Right cardiac atrium (tissue), 5 donors: Measurements from ENCODE around the gene PPP6R1. TPM values are rescaled to one million over a fixed set of nuclear protein-coding genes. Genes with fewer than 3 reads are reported as not detected.

Experiments
- ATAC-seq, 2 donors: fragments of 200-7000 bp; cut with Tn5 transposase; one replicate each; pipeline versions ENCODE4 v1.8.0 to v1.9.1; 2020; ENCODE audit warnings: moderate library complexity in 2 of 2, mild to moderate bottlenecking in 1 of 2
- DNase-seq, 3 donors: peaks; one replicate each; pipeline ENCODE4 v3.0.0-alpha.2; 2020
- H3K27ac ChIP-seq: one replicate; pipeline ENCODE4 v1.5.1; 2013; ENCODE audit warnings: mild to moderate bottlenecking, low read length, control low read depth, moderate library complexity
- H3K27me3 ChIP-seq: one replicate; pipeline ENCODE4 v1.6.1; 2013; ENCODE audit not compliant: control insufficient read depth, insufficient read depth
- H3K4me1 ChIP-seq: one replicate; pipeline ENCODE4 v1.6.1; 2013; ENCODE audit warnings: low read length; ENCODE audit not compliant: control insufficient read depth, insufficient read depth
- H3K4me3 ChIP-seq: one replicate; pipeline ENCODE4 v1.5.1; 2013; ENCODE audit warnings: low read length, control low read depth
- H3K9me3 ChIP-seq: one replicate; pipeline ENCODE4 v1.6.1; 2013; ENCODE audit warnings: low read length; ENCODE audit not compliant: control insufficient read depth
- WGBS: extraction: QIAGEN DNeasy Blood & Tissue Kit; methylation state at CpG from one replicate; pipeline ENCODE4 v1.1.7; 2013; 5-methylcytosine and 5-hydroxymethylcytosine counted together
- intact Hi-C, 4 donors: fragments of 100-400 bp; cut with DNase I; formaldehyde crosslinking; loops; one replicate each; pipeline versions ENCODE4 v1.11.0 to v1.14.0; 2022 to 2023
- polyA plus RNA-seq: library from polyadenylated mRNA; stranded (reverse); fragments of 200-250 nt; gene quantifications from one replicate; pipeline ENCODE4 v1.2.3, GENCODE V29; 2013
- total RNA-seq, 4 donors: library from RNA; stranded (reverse); fragmentation: NEBNext Ultra II Directional; extraction: Animal tissue kit (Norgen Biotek cat#: 25700); gene quantifications; one replicate each; pipeline ENCODE4 v1.2.1, GENCODE V29; 2021
- donor health status: healthy with polysubstance abuse.
- donor health status: DM: no; HTN: yes; CAD: no.
- donor health status: DM: no; HTN: no; CAD: no.
- donor health status: DM: no; HTN: yes; CAD: no; lungs with severe emphysema.
- donor health status: DM: yes; HTN: yes; CAD: no.

Gene PPP6R1
- total and polyA plus RNA-seq, 5 donors = 31.7 to 43.5 (median 39.4) TPM

GRCh38 chr19:55249841-55250240, 9.0 kb downstream of the PPP6R1 start:
- WGBS = 93% methylated on average over 11 of the region's 11 CpGs
- Histone ChIP-seq H3K27ac (no peak overlapping the region), H3K27me3 (no peaks in the 10 kb centered on the region), H3K9me3 (no peaks in the 10 kb centered on the region), H3K4me3 (no peak overlapping the region), H3K4me1 (peaks cover 4% of the 10 kb centered on the region)
- intact Hi-C loops = no loop called here
- ATAC-seq (no peak), DNase-seq (no peak)

- no peak for DNase-seq
- Histone ChIP-seq H3K4me1 (peaks cover 4% of the 10 kb centered on the region), H3K4me3 (no peak overlapping the region), H3K9me3 (no peaks in the 10 kb centered on the region), H3K27me3 (no peaks in the 10 kb centered on the region), H3K27ac (no peak overlapping the region)
- intact Hi-C loops = no loop called here
- 69% methylated on average over 9 of the region's 9 CpGs for WGBS
- ATAC-seq = no peak
Measured at GRCh38 chr19:55248704-55249103, 10.1 kb downstream of the PPP6R1 start.

GRCh38 chr19:55248166-55248675, 10.6 kb downstream of the PPP6R1 start:
- Histone ChIP-seq H3K27ac (no peak overlapping the region), H3K27me3 (no peaks in the 10 kb centered on the region), H3K4me3 (no peak overlapping the region), H3K9me3 (no peaks in the 10 kb centered on the region), H3K4me1 (peaks cover 4% of the 10 kb centered on the region)
- ATAC-seq (no peak), DNase-seq (no peak)
- 58% methylated on average over 10 of the region's 10 CpGs for WGBS
- intact Hi-C loops = no loop called here

GRCh38 chr19:55247621-55248099, 11.2 kb downstream of the PPP6R1 start:
- WGBS = 18% methylated on average over 10 of the region's 10 CpGs
- no peak overlapping the region for H3K27ac ChIP-seq
- DNase-seq = peak in 2 of 3 donors; percentile 62 to 69
- no peaks in the 10 kb centered on the region for H3K27me3 ChIP-seq
- peak; percentile 52 to 71 for ATAC-seq
- no peak overlapping the region for H3K4me3 ChIP-seq
- H3K4me1 ChIP-seq = peaks cover 4% of the 10 kb centered on the region
- no peaks in the 10 kb centered on the region for H3K9me3 ChIP-seq
- intact Hi-C loops = no loop called here

- intact Hi-C loops = no loop called here
- 89% methylated on average over 40 of the region's 40 CpGs for WGBS
- ATAC-seq (no peak), DNase-seq (peak in 1 of 3 donors; percentile 49)
- no peaks in the 10 kb centered on the region for H3K27me3 ChIP-seq
- peaks cover 4% of the 10 kb centered on the region for H3K4me1 ChIP-seq
- no peak overlapping the region for H3K27ac ChIP-seq
- H3K4me3 ChIP-seq = no peak overlapping the region
- H3K9me3 ChIP-seq = no peaks in the 10 kb centered on the region
Measured at GRCh38 chr19:55246462-55247451, 12.1 kb downstream of the PPP6R1 start.

- 93% methylated on average over 23 of the region's 23 CpGs for WGBS
- DNase-seq = no peak
- intact Hi-C loops = no loop called here
- no peak for ATAC-seq
- H3K9me3 ChIP-seq = no peaks in the 10 kb centered on the region
- peaks cover 4% of the 10 kb centered on the region for H3K4me1 ChIP-seq
- H3K27ac ChIP-seq = no peak overlapping the region
- no peak overlapping the region for H3K4me3 ChIP-seq
- H3K27me3 ChIP-seq = no peaks in the 10 kb centered on the region
Measured at GRCh38 chr19:55245236-55245904, 13.4 kb downstream of the PPP6R1 start.

- Histone ChIP-seq H3K27ac (no peak overlapping the region), H3K9me3 (no peaks in the 10 kb centered on the region), H3K4me3 (no peak overlapping the region), H3K4me1 (peaks cover 4% of the 10 kb centered on the region), H3K27me3 (no peaks in the 10 kb centered on the region)
- DNase-seq (no peak), ATAC-seq (no peak)
- intact Hi-C loops = no loop called here
- WGBS = 84% methylated on average over 12 of the region's 12 CpGs
Measured at GRCh38 chr19:55244004-55244680, 14.7 kb downstream of the PPP6R1 start.

GRCh38 chr19:55242517-55242916, 16.3 kb downstream of the PPP6R1 start:
- DNase-seq = no peak
- peaks cover under 1% of the 10 kb centered on the region for H3K4me1 ChIP-seq
- H3K4me3 ChIP-seq = no peak overlapping the region
- WGBS = 74% methylated on average over 7 of the region's 7 CpGs
- intact Hi-C loops = no loop called here
- H3K27ac ChIP-seq = no peak overlapping the region
- no peaks in the 10 kb centered on the region for H3K9me3 ChIP-seq
- no peaks in the 10 kb centered on the region for H3K27me3 ChIP-seq
- ATAC-seq = no peak

- Histone ChIP-seq H3K4me1 (no peaks in the 10 kb centered on the region), H3K27me3 (no peaks in the 10 kb centered on the region), H3K27ac (no peak overlapping the region), H3K4me3 (no peak overlapping the region), H3K9me3 (no peaks in the 10 kb centered on the region)
- intact Hi-C loops = no loop called here
- 89% methylated on average over 16 of the region's 16 CpGs for WGBS
- DNase-seq = peak in 1 of 3 donors; percentile 29
- no peak for ATAC-seq
Measured at GRCh38 chr19:55241935-55242464, 16.8 kb downstream of the PPP6R1 start.

GRCh38 chr19:55241143-55241934, 17.5 kb downstream of the PPP6R1 start:
- WGBS = 93% methylated on average over 37 of the region's 37 CpGs
- Histone ChIP-seq H3K9me3 (no peaks in the 10 kb centered on the region), H3K4me3 (no peak overlapping the region), H3K27ac (no peak overlapping the region), H3K27me3 (no peaks in the 10 kb centered on the region), H3K4me1 (no peaks in the 10 kb centered on the region)
- intact Hi-C loops = no loop called here
- ATAC-seq = no peak
- peak in 1 of 3 donors; percentile 34 for DNase-seq
